PC-3 (cell line): ENCODE data around the gene FANK1. TPM values are rescaled to one million over a fixed set of nuclear protein-coding genes. Genes with fewer than 3 reads are reported as not detected.
A peak's percentile ranks its signal among the peaks of the same experiment; 100 is the strongest.

Experiments used
- ATAC-seq: fragments of 200-7000 bp; cut with Tn5 transposase; 2 replicates; pipeline ENCODE4 v1.9.1; 2020; ENCODE audit warnings: mild to moderate bottlenecking, moderate library complexity
- BruUV-seq: library from RNA; stranded (reverse); fragments of 400-500 nt; replicated peaks from 2 replicates; lab custom pipeline; 2021; lab: Mats Ljungman, UMichigan
- CTCF ChIA-PET: fragments of 300-600 bp; sonication (Branson Sonifier 250); formaldehyde crosslinking; loops from one replicate; lab custom pipeline; 2022; ENCODE audit warnings: antibody characterized with exemption; lab: Charles Lee
- POLR2A ChIA-PET: fragments of 300-600 bp; sonication (Branson Sonifier 250); formaldehyde crosslinking; loops from one replicate; lab custom pipeline; 2022; ENCODE audit warnings: antibody characterized with exemption; ENCODE audit not compliant: unreplicated experiment; lab: Charles Lee
- DNase-seq: peaks from one replicate; pipeline ENCODE4 v3.0.0-alpha.2; 2015
- H2AFZ ChIP-seq: fragments of 300-600 bp; sonication (generic); 2 replicates; pipeline ENCODE4 v1.6.0; 2016; ENCODE audit warnings: antibody characterized with exemption, low read length
- H3F3A ChIP-seq: fragments of 300-600 bp; sonication (generic); one replicate; pipeline ENCODE4 v1.6.0; 2017; ENCODE audit warnings: antibody characterized with exemption, low read length, control low read depth, mild to moderate bottlenecking; ENCODE audit not compliant: unreplicated experiment
- H3K27ac ChIP-seq: fragments of 300-600 bp; sonication (generic); 2 replicates; pipeline ENCODE4 v1.5.1; 2016; ENCODE audit warnings: mild to moderate bottlenecking, low read length
- H3K27me3 ChIP-seq: fragments of 300-600 bp; sonication (generic); 2 replicates; pipeline ENCODE4 v1.6.1; 2016; ENCODE audit warnings: low read length, mixed read lengths
- H3K36me3 ChIP-seq: fragments of 300-600 bp; sonication (generic); 2 replicates; pipeline ENCODE4 v1.6.1; 2016; ENCODE audit warnings: low read depth, mixed run types, low read length, mixed read lengths
- H3K4me1 ChIP-seq: fragments of 300-600 bp; sonication (generic); 2 replicates; pipeline ENCODE4 v1.5.1; 2016; ENCODE audit warnings: low read length; ENCODE audit not compliant: insufficient read depth
- H3K4me2 ChIP-seq: fragments of 300-600 bp; sonication (generic); 2 replicates; pipeline ENCODE4 v1.6.0; 2016; ENCODE audit warnings: low read length
- H3K4me3 ChIP-seq: fragments of 300-600 bp; sonication (generic); 2 replicates; pipeline ENCODE4 v1.5.1; 2016; ENCODE audit warnings: mild to moderate bottlenecking, low read length, mixed read lengths
- H3K79me2 ChIP-seq: fragments of 300-600 bp; sonication (generic); 2 replicates; pipeline ENCODE4 v1.6.1; 2017; ENCODE audit warnings: low read length, mixed read lengths
- H3K9ac ChIP-seq: fragments of 300-600 bp; sonication (generic); 2 replicates; pipeline ENCODE4 v1.6.0; 2016; ENCODE audit warnings: mild to moderate bottlenecking, low read length
- H3K9me2 ChIP-seq: fragments of 300-600 bp; sonication (generic); replicated peaks from 2 replicates; pipeline ENCODE4 v1.6.1; 2016; ENCODE audit warnings: mixed run types, low read length, mixed read lengths
- H3K9me3 ChIP-seq: fragments of 300-600 bp; sonication (generic); 2 replicates; pipeline ENCODE4 v1.6.1; 2016; ENCODE audit warnings: low read length, mixed read lengths
- H4K20me1 ChIP-seq: fragments of 300-600 bp; sonication (generic); 2 replicates; pipeline ENCODE4 v1.6.1; 2016; ENCODE audit warnings: low read length, mixed read lengths
- EZH2 ChIP-seq: fragments of 300-600 bp; sonication (generic); IDR thresholded peaks from one replicate; pipeline ENCODE4 v1.6.1; 2017; ENCODE audit warnings: antibody characterized with exemption, mild to moderate bottlenecking, low read length; ENCODE audit not compliant: unreplicated experiment
- EZH2phosphoT487 ChIP-seq: fragments of 300-600 bp; sonication (generic); IDR thresholded peaks from 2 replicates; pipeline ENCODE4 v1.6.1; 2018; ENCODE audit warnings: mild to moderate bottlenecking, antibody characterized with exemption, low read length, borderline replicate concordance
- intact Hi-C: fragments of 100-400 bp; cut with micrococcal nuclease; formaldehyde crosslinking; loops from 2 replicates; pipeline ENCODE4 v1.9.0; 2023
- total RNA-seq: library from RNA; depleted of rRNA; stranded (reverse); fragments of >200 nt; gene quantifications from 2 replicates; pipeline ENCODE4 v1.2.3, GENCODE V29; 2014
- TF ChIP-seq, protein P1 (sequence below): fragments of 300-600 bp; sonication (generic); conservative IDR thresholded peaks from 2 replicates; pipeline ENCODE4 v1.5.1; 2017; ENCODE audit warnings: antibody characterized with exemption, low read depth, mild to moderate bottlenecking, low read length

Gene FANK1
- total RNA-seq, 1 experiment from 2014 or later: 0.95 TPM

- ChIA-PET CTCF (no interaction called here), POLR2A (no interaction called here)
- DNase-seq (peak; percentile 28), ATAC-seq (no peak)
- no peaks in the 10 kb centered on the region for H3K36me3 ChIP-seq
- no peak overlapping the region for H2AFZ ChIP-seq
- no TSS peak for BruUV-seq
- no peak overlapping the region for H3K4me3 ChIP-seq
- intact Hi-C loops: no loop called here
- H3F3A ChIP-seq: no peaks in the 10 kb centered on the region
- H3K9me2 ChIP-seq: no peaks in the 10 kb centered on the region
- no peak for TF ChIP-seq EZH2
- TF ChIP-seq, protein P1, sequence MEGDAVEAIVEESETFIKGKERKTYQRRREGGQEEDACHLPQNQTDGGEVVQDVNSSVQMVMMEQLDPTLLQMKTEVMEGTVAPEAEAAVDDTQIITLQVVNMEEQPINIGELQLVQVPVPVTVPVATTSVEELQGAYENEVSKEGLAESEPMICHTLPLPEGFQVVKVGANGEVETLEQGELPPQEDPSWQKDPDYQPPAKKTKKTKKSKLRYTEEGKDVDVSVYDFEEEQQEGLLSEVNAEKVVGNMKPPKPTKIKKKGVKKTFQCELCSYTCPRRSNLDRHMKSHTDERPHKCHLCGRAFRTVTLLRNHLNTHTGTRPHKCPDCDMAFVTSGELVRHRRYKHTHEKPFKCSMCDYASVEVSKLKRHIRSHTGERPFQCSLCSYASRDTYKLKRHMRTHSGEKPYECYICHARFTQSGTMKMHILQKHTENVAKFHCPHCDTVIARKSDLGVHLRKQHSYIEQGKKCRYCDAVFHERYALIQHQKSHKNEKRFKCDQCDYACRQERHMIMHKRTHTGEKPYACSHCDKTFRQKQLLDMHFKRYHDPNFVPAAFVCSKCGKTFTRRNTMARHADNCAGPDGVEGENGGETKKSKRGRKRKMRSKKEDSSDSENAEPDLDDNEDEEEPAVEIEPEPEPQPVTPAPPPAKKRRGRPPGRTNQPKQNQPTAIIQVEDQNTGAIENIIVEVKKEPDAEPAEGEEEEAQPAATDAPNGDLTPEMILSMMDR: no peak
- TF ChIP-seq EZH2phosphoT487: no peak
- H3K4me2 ChIP-seq: no peak overlapping the region
- H3K4me1 ChIP-seq: peaks cover 13% of the 10 kb centered on the region
- no peak overlapping the region for H3K9ac ChIP-seq
- no peak overlapping the region for H3K27ac ChIP-seq
- H3K27me3 ChIP-seq: no peaks in the 10 kb centered on the region
- no peaks in the 10 kb centered on the region for H3K79me2 ChIP-seq
- H3K9me3 ChIP-seq: no peaks in the 10 kb centered on the region
- H4K20me1 ChIP-seq: no peaks in the 10 kb centered on the region
These were observed 40.0 kb downstream of the FANK1 start for GRCh38 chr10:125936331-125936730.

GRCh38 chr10:125940515-125940914 is 44.2 kb downstream of the FANK1 start:
- Histone ChIP-seq H3K9ac (no peak overlapping the region), H3K9me2 (no peaks in the 10 kb centered on the region), H3K4me1 (0 out of 2 replicates have a peak, but pooled peaks cover 3% of the 10 kb centered on the region), H4K20me1 (no peaks in the 10 kb centered on the region), H3K27ac (no peak overlapping the region), H3K9me3 (0 out of 2 replicates have a peak, but pooled peaks cover 6% of the 10 kb centered on the region), H3K4me3 (no peak overlapping the region), H3K27me3 (no peaks in the 10 kb centered on the region), H2AFZ (no peak overlapping the region), H3F3A (no peaks in the 10 kb centered on the region), H3K4me2 (no peak overlapping the region), H3K79me2 (no peaks in the 10 kb centered on the region), H3K36me3 (no peaks in the 10 kb centered on the region)
- ChIA-PET CTCF (interaction anchor here (0.5 kb wide), 1 partner anchor 59 kb away, joined by 12 read pairs; no protein-coding TSS in a partner anchor), POLR2A (no interaction called here)
- no peak for ATAC-seq
- TF ChIP-seq, protein P1: no peak
- TF ChIP-seq EZH2phosphoT487 (no peak), EZH2 (no peak)
- no peak for DNase-seq
- intact Hi-C loops: no loop called here
- no TSS peak for BruUV-seq

- CTCF ChIA-PET: no interaction called here
- H3K4me2 ChIP-seq: no peak overlapping the region
- no peak for ATAC-seq
These were observed 54.9 kb downstream of the FANK1 start for GRCh38 chr10:125951290-125951689.

More at GRCh38 chr10:125951290-125951689, 54.9 kb downstream of the FANK1 start:
- H3K9me3 ChIP-seq: 0 out of 2 replicates have a peak, but pooled peaks cover 6% of the 10 kb centered on the region
- TF ChIP-seq EZH2phosphoT487 (no peak), EZH2 (no peak)
- TF ChIP-seq, protein P1: no peak
- no peak for DNase-seq
- H3K9ac ChIP-seq: no peak overlapping the region
- H3K9me2 ChIP-seq: no peaks in the 10 kb centered on the region
- H3K36me3 ChIP-seq: no peaks in the 10 kb centered on the region; the same call in 1 of the 2 replicates
- intact Hi-C loops: no loop called here
- no peaks in the 10 kb centered on the region for H3K79me2 ChIP-seq
- no peaks in the 10 kb centered on the region for H3K27me3 ChIP-seq
- H3K27ac ChIP-seq: no peak overlapping the region
- H3K4me1 ChIP-seq: no peaks in the 10 kb centered on the region
- H4K20me1 ChIP-seq: no peaks in the 10 kb centered on the region
- no peak overlapping the region for H2AFZ ChIP-seq
- POLR2A ChIA-PET: no interaction called here
- no peak overlapping the region for H3K4me3 ChIP-seq
- no TSS peak for BruUV-seq
- no peaks in the 10 kb centered on the region for H3F3A ChIP-seq
